Thyroid gland (tissue), 4 donors: ENCODE measurements around the gene EMP2. TPM values are rescaled to one million over a fixed set of nuclear protein-coding genes. Genes with fewer than 3 reads are reported as not detected.

Experiments used
- DNase-seq, 2 donors: peaks; one replicate each; pipeline ENCODE4 v3.0.0-alpha.2; 2019
- H3K27ac ChIP-seq, 3 donors: fragments of 200-600 bp; sonication (generic); 1 replicate in 2 of 3; 2 replicates in 1 of 3; pipeline ENCODE4 v1.5.1; 2016 to 2019; ENCODE audit warnings: mild to moderate bottlenecking in 1 of 3, moderate library complexity in 1 of 3
- H3K27me3 ChIP-seq: fragments of 200-600 bp; sonication (generic); one replicate; pipeline ENCODE4 v1.5.1; 2019
- H3K36me3 ChIP-seq, 2 donors: fragments of 200-600 bp; sonication (generic); one replicate each; pipeline ENCODE4 v1.5.1; 2016 to 2019
- H3K4me1 ChIP-seq, 2 donors: fragments of 200-600 bp; sonication (generic); one replicate each; pipeline ENCODE4 v1.5.1; 2017 to 2019
- H3K4me3 ChIP-seq, 3 donors: fragments of 200-600 bp; sonication (generic); replicated peaks in 1 of 3; 1 replicate in 2 of 3; 2 replicates in 1 of 3; pipeline ENCODE4 v1.5.1; 2016; ENCODE audit warnings: mild to moderate bottlenecking in 1 of 3
- H3K9me3 ChIP-seq: fragments of 200-600 bp; sonication (generic); one replicate; pipeline ENCODE4 v1.5.1; 2017
- POLR2A ChIP-seq, 2 donors: fragments of 450-650 bp; IDR thresholded peaks; one replicate each; pipeline ENCODE4 v1.6.1; 2017; ENCODE audit warnings: antibody characterized with exemption in 2 of 2, mild to moderate bottlenecking in 2 of 2, moderate library complexity in 1 of 2
- WGBS, 2 donors: methylation state at CpG; one replicate each; pipeline ENCODE4 v1.1.5; 2017; 5-methylcytosine and 5-hydroxymethylcytosine counted together
- intact Hi-C: fragments of 100-400 bp; cut with DNase I; formaldehyde crosslinking; loops from one replicate; pipeline ENCODE4 v1.15.1; 2023
- total RNA-seq, 4 donors: library from RNA; depleted of rRNA; stranded (reverse); fragments of >200 nt; gene quantifications; one replicate each; pipeline ENCODE4 v1.2.3, GENCODE V29; 2016
- TF ChIP-seq, protein P1 (sequence below), 6 experiments: fragments of 200-600 bp in 3 of 6; fragments of 450-650 bp in 3 of 6; sonication (generic) in 3 of 6; IDR thresholded peaks; one replicate each; pipeline ENCODE4 v1.5.1; 2016 to 2019; ENCODE audit warnings: antibody characterized with exemption in 6 of 6, mild to moderate bottlenecking in 2 of 6, inconsistent platforms in 1 of 6, moderate library complexity in 1 of 6

The EMP2 gene
- total RNA-seq, 4 donors from 2014 or later, result 17.9 to 37.5 (median 23.1) TPM

DNA sequence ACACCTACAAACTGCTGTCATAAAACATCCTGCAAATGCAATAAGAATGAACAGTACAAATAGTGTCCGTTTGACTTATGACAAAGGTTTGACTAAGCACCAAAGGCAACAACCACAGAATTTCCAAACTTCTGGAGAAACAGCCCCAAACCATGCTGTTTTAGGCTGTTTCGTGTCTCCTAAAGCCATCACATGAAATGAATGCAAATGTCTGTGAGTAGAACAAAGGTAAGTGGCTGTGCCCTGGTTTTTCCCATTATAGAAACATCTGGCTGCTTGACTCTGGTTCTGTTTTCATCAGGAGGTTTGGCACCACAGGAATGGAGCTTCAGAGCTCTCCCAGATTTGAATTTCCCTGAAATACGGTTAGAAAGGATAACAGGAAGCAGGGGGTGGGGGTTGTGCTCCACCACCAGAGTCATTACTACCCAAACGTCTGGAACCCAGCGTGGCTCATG, 4.6 kb upstream of the EMP2 start:
- no peaks in the 10 kb centered on the region for H3K9me3 ChIP-seq
- TF ChIP-seq, protein P1, sequence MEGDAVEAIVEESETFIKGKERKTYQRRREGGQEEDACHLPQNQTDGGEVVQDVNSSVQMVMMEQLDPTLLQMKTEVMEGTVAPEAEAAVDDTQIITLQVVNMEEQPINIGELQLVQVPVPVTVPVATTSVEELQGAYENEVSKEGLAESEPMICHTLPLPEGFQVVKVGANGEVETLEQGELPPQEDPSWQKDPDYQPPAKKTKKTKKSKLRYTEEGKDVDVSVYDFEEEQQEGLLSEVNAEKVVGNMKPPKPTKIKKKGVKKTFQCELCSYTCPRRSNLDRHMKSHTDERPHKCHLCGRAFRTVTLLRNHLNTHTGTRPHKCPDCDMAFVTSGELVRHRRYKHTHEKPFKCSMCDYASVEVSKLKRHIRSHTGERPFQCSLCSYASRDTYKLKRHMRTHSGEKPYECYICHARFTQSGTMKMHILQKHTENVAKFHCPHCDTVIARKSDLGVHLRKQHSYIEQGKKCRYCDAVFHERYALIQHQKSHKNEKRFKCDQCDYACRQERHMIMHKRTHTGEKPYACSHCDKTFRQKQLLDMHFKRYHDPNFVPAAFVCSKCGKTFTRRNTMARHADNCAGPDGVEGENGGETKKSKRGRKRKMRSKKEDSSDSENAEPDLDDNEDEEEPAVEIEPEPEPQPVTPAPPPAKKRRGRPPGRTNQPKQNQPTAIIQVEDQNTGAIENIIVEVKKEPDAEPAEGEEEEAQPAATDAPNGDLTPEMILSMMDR (IDR thresholded peaks at IDR 0.05), result no peak
- TF ChIP-seq POLR2A (IDR thresholded peaks at IDR 0.05), result no peak
- H3K4me1 ChIP-seq, result peaks cover 0 to 8% of the 10 kb centered on the region in 2 donors
- no peak for DNase-seq
- no peaks in the 10 kb centered on the region for H3K36me3 ChIP-seq
- 49 to 60% methylated on average over 5 of the region's 5 CpGs for WGBS, 2 donors
- intact Hi-C loops, result no loop called here
- no peak overlapping the region for H3K27ac ChIP-seq
- no peaks in the 10 kb centered on the region for H3K27me3 ChIP-seq
- H3K4me3 ChIP-seq, result no peak overlapping the region

DNA sequence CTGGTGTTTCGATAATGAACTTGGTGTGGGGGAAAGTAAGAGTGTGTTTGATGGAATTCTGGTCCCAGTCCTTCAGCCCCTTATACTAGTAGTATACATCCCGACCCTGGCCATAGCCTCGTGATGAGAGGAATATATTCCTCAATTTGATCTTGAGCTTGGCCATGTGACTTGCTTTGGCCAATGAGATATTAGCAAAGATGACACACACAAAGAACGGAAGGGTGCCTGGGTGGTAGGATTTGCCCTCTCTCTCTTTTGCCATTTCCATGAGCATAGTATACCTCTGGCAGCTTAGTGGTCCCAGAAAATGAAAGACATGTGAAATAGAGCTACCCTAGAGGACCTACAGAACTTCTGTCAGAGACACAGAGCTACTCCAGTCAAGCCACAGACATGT, 2.9 kb upstream of the EMP2 start:
- no peak for DNase-seq
- TF ChIP-seq, protein P1 (IDR thresholded peaks at IDR 0.05), result no peak
- TF ChIP-seq POLR2A (IDR thresholded peaks at IDR 0.05), result no peak
- no peaks in the 10 kb centered on the region for H3K27me3 ChIP-seq
- H3K36me3 ChIP-seq, result no peaks in the 10 kb centered on the region
- 81 to 93% methylated on average over 4 of the region's 4 CpGs for WGBS, 2 donors
- intact Hi-C loops, result no loop called here
- H3K27ac ChIP-seq, result no peak overlapping the region
- peaks cover 8 to 22% of the 10 kb centered on the region in 2 donors for H3K4me1 ChIP-seq
- H3K9me3 ChIP-seq, result no peaks in the 10 kb centered on the region
- no peak overlapping the region for H3K4me3 ChIP-seq

DNA sequence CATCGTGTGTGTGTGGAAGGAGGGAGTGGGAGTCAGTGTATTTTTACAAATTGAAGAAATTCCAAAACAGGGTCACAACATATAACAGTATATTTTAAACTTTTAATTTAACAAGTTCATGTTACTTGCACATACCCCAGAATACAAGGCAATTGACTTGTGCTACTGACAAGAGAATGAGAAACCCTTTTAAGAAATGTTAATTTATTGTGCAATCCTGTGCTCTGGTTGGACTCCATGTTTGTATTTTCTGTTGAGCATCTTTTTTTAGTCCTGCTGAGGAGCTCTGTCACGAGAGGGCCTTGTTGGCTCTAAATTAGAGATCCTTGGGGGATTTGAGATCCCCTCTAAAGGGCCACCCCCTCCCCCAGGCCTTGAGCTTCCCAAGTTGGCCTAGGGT, 1.1 kb upstream of the EMP2 start:
- Histone ChIP-seq H3K27ac (peak overlapping the region in 1 of 3 donors; percentile 82), H3K27me3 (no peaks in the 10 kb centered on the region), H3K36me3 (no peaks in the 10 kb centered on the region), H3K9me3 (no peaks in the 10 kb centered on the region), H3K4me1 (peaks cover 18 to 40% of the 10 kb centered on the region in 2 donors), H3K4me3 (no peak overlapping the region)
- 60 to 61% methylated on average over 2 of the region's 2 CpGs for WGBS, 2 donors
- no peak for TF ChIP-seq POLR2A (IDR thresholded peaks at IDR 0.05)
- TF ChIP-seq, protein P1 (IDR thresholded peaks at IDR 0.05), result no peak
- intact Hi-C loops, result no loop called here
- no peak for DNase-seq

DNA sequence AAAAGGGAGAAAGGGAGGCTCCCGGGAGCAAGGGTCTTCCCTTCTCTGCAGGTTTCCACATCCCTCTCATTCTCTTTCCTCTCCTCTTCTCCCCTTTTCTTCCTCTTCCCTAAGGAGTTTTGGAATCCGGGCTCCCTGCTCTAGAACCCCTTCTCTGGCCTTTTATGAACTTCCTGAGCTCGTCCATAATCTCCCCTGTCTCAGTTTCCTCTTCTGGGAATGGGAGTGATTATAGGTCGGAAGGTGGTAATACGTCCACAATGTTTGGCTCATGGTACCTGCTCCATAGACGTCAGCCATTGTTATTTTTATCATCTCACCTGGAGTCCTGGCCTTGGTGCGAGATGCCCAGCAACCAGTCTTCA, 467 bp upstream of the EMP2 start:
- peak overlapping the region in 2 of 3 donors; percentile 82 to 87 for H3K27ac ChIP-seq
- H3K4me3 ChIP-seq, result peak overlapping the region in 2 of 3 donors; percentile 71 to 83
- no peaks in the 10 kb centered on the region for H3K36me3 ChIP-seq
- no peaks in the 10 kb centered on the region for H3K9me3 ChIP-seq
- peaks cover 18 to 45% of the 10 kb centered on the region in 2 donors for H3K4me1 ChIP-seq
- intact Hi-C loops, result no loop called here
- WGBS, 2 donors, result 29 to 30% methylated on average over 7 of the region's 7 CpGs
- H3K27me3 ChIP-seq, result no peaks in the 10 kb centered on the region
- no peak for TF ChIP-seq POLR2A (IDR thresholded peaks at IDR 0.05)
- TF ChIP-seq, protein P1 (IDR thresholded peaks at IDR 0.05), result no peak
- DNase-seq, result no peak

DNA sequence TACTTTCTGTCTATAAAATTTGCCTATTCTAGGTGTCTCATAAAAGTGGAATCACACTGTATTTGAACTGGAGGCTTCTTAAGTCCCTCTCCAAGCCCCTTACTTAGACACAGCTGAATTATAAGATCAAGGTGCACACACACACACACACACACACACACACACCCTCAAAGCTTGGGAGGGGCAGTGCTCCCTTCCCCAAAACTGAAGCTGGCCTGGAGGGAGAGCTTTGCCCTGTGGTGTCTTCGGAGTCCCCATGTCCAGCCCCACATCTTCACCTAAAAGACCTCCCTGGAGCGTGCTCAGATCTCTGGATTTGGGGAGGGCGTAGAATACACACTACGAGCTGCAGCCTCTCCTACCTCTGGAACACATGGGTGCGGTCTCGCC, 828 bp downstream of the EMP2 start:
- no peak for DNase-seq
- intact Hi-C loops, result no loop called here
- WGBS, 2 donors, result 4 to 5% methylated on average over 3 to 4 of the region's 6 CpGs
- Histone ChIP-seq H3K27me3 (no peaks in the 10 kb centered on the region), H3K4me3 (peak overlapping the region in 2 of 3 donors; percentile 71 to 83), H3K27ac (peak overlapping the region; percentile 79 to 87 (median 82)), H3K9me3 (no peaks in the 10 kb centered on the region), H3K36me3 (no peaks in the 10 kb centered on the region), H3K4me1 (peaks cover 18 to 45% of the 10 kb centered on the region in 2 donors)
- TF ChIP-seq, protein P1 (IDR thresholded peaks at IDR 0.05), result no peak
- TF ChIP-seq POLR2A (IDR thresholded peaks at IDR 0.05), result no peak
